Stimulated activated naive CD8-positive, alpha-beta T cell treated with anti-CD3 and anti-CD28 coated beads, Interleukin-15, Interleukin-2, amounts not matched to agents 100 U/mL and 50 U/mL, for 24 hours (primary cell): ENCODE measurements around the gene POLD4.

Experiments
- ATAC-seq: fragments of 150-1000 bp; cut with Tn5 transposase; one replicate; pipeline ENCODE4 v1.10.0; 2021
- DNase-seq: peaks from one replicate; pipeline ENCODE4 v3.0.0; 2021

The POLD4 gene

GRCh38 chr11:67371189-67371910 is 18.0 kb upstream of the POLD4 start:
- ATAC-seq (no peak), DNase-seq (no peak)

- no peak for ATAC-seq
- DNase-seq, result no peak
These were observed 17.2 kb upstream of the POLD4 start for GRCh38 chr11:67370351-67371076.

- ATAC-seq, result no peak
- DNase-seq, result no peak
These were observed 16.5 kb upstream of the POLD4 start for GRCh38 chr11:67369801-67370284.

GRCh38 chr11:67369275-67369674 is 15.9 kb upstream of the POLD4 start:
- no peak for ATAC-seq
- DNase-seq, result no peak

- ATAC-seq (peak; percentile 38), DNase-seq (no peak)
These were observed 15.3 kb upstream of the POLD4 start for GRCh38 chr11:67368621-67369020.

- no peak for DNase-seq
- no peak for ATAC-seq
These were observed 14.4 kb upstream of the POLD4 start for GRCh38 chr11:67367761-67368227.

- no peak for ATAC-seq
- no peak for DNase-seq
These were observed 13.8 kb upstream of the POLD4 start for GRCh38 chr11:67366961-67367760.

- DNase-seq, result no peak
- ATAC-seq, result no peak
These were observed 13.2 kb upstream of the POLD4 start for GRCh38 chr11:67366546-67366945.

- ATAC-seq (no peak), DNase-seq (no peak)
These were observed 12.5 kb upstream of the POLD4 start for GRCh38 chr11:67365736-67366444.

GRCh38 chr11:67364783-67365722 is 11.7 kb upstream of the POLD4 start:
- DNase-seq (no peak), ATAC-seq (no peak)

- ATAC-seq, result no peak
- no peak for DNase-seq
These were observed 10.8 kb upstream of the POLD4 start for GRCh38 chr11:67364169-67364568.

GRCh38 chr11:67357831-67358670 is 4.7 kb upstream of the POLD4 start:
- ATAC-seq (no peak), DNase-seq (no peak)

GRCh38 chr11:67356864-67357561 is 3.7 kb upstream of the POLD4 start:
- ATAC-seq, result peak; percentile 11
- DNase-seq, result peak; percentile 74

- no peak for ATAC-seq
These were observed 3.1 kb upstream of the POLD4 start for GRCh38 chr11:67356387-67356863.

GRCh38 chr11:67355794-67356386 is 2.5 kb upstream of the POLD4 start:
- DNase-seq (no peak), ATAC-seq (no peak)

More at GRCh38 chr11:67356387-67356863, 3.1 kb upstream of the POLD4 start:
- DNase-seq, result no peak

- DNase-seq, result no peak
- no peak for ATAC-seq
These were observed 1.9 kb upstream of the POLD4 start for GRCh38 chr11:67355023-67355793.

- no peak for DNase-seq
These were observed 1.0 kb upstream of the POLD4 start for GRCh38 chr11:67354075-67355022.

More at GRCh38 chr11:67354075-67355022, 1.0 kb upstream of the POLD4 start:
- peak; percentile 20 for ATAC-seq
